Spleen (tissue), 11 donors: ENCODE results near the gene TXNRD2. TPM values are rescaled to one million over a fixed set of nuclear protein-coding genes. Genes with fewer than 3 reads are reported as not detected.
A peak's percentile ranks its signal among the peaks of the same experiment; 100 is the strongest.

Source experiments
- DNase-seq: peaks from one replicate; pipeline ENCODE4 v3.0.0-alpha.2; 2020
- H3K27ac ChIP-seq, 8 donors: fragments of 200-600 bp; sonication (generic) in 7 of 8; 1 replicate in 4 of 8; 2 replicates in 4 of 8; pipeline versions ENCODE4 v1.5.0 to v1.8.0; 2016 to 2021; ENCODE audit warnings: inconsistent platforms in 4 of 8, mild to moderate bottlenecking in 4 of 8, moderate library complexity in 1 of 8
- H3K27me3 ChIP-seq, 7 donors: fragments of 200-600 bp; sonication (generic) in 6 of 7; replicated peaks in 1 of 7; 1 replicate in 4 of 7; 2 replicates in 3 of 7; pipeline versions ENCODE4 v1.5.0 to v1.8.0; 2016 to 2021; ENCODE audit warnings: inconsistent platforms in 3 of 7, mild to moderate bottlenecking in 1 of 7
- H3K36me3 ChIP-seq, 6 donors: fragments of 200-600 bp; sonication (generic) in 5 of 6; 1 replicate in 4 of 6; 2 replicates in 2 of 6; pipeline versions ENCODE4 v1.5.0 to v1.8.0; 2016 to 2021; ENCODE audit warnings: inconsistent platforms in 2 of 6
- H3K4me1 ChIP-seq, 6 donors: fragments of 200-600 bp; sonication (generic) in 5 of 6; 1 replicate in 3 of 6; 2 replicates in 3 of 6; pipeline versions ENCODE4 v1.5.0 to v1.8.0; 2016 to 2021; ENCODE audit warnings: inconsistent platforms in 3 of 6
- H3K4me3 ChIP-seq, 8 donors: fragments of 200-600 bp; sonication (generic) in 7 of 8; 1 replicate in 4 of 8; 2 replicates in 4 of 8; pipeline versions ENCODE4 v1.5.0 to v1.8.0; 2016 to 2021; ENCODE audit warnings: inconsistent platforms in 4 of 8, mild to moderate bottlenecking in 4 of 8, moderate library complexity in 2 of 8
- H3K9me3 ChIP-seq, 8 donors: fragments of 200-600 bp; sonication (generic) in 7 of 8; 1 replicate in 4 of 8; 2 replicates in 4 of 8; pipeline versions ENCODE4 v1.5.0 to v1.8.0; 2016 to 2021; ENCODE audit warnings: inconsistent platforms in 4 of 8
- POLR2A ChIP-seq, 3 donors: fragments of 450-650 bp; IDR thresholded peaks; one replicate each; pipeline ENCODE4 v1.5.1; 2017; ENCODE audit warnings: antibody characterized with exemption in 3 of 3, mild to moderate bottlenecking in 1 of 3
- POLR2AphosphoS5 ChIP-seq, 3 donors: sonication (generic); formaldehyde crosslinking; IDR thresholded peaks; one replicate each; pipeline ENCODE4 v1.5.1; 2017; ENCODE audit warnings: antibody characterized with exemption in 3 of 3
- WGBS, 5 donors: extraction: QIAGEN DNeasy Blood & Tissue Kit in 3 of 5; methylation state at CpG; one replicate each; pipeline versions ENCODE4 v1.1.5 to v1.1.7; 2013 to 2018; 5-methylcytosine and 5-hydroxymethylcytosine counted together
- intact Hi-C: fragments of 100-400 bp; cut with DNase I; formaldehyde crosslinking; loops from one replicate; pipeline ENCODE4 v1.15.0; 2023; ENCODE audit warnings: low total_unique reads
- polyA plus RNA-seq, 3 donors: library from polyadenylated mRNA; stranded (reverse); fragments of 200-250 nt; gene quantifications; one replicate each; pipeline ENCODE4 v1.2.1, GENCODE V29; 2013
- total RNA-seq, 7 donors: library from RNA; depleted of rRNA in 3 of 7; stranded (reverse); fragments of >200 nt in 3 of 7; fragmentation: NEBNext Ultra II Directional in 4 of 7; extraction: Animal tissue kit (Norgen Biotek cat#: 25700) in 4 of 7; gene quantifications; one replicate each; pipeline versions ENCODE4 v1.1.0 to v1.2.1, GENCODE V29; 2016 to 2021
- TF ChIP-seq, protein P1 (sequence below), 11 experiments: fragments of 200-600 bp in 7 of 11; fragments of 450-650 bp in 4 of 11; sonication (generic) in 4 of 11; IDR thresholded peaks in 8 of 11; conservative IDR thresholded peaks in 3 of 11; 1 replicate in 7 of 11; 2 replicates in 4 of 11; pipeline versions ENCODE4 v1.4.0 to v1.8.0; 2016 to 2021; ENCODE audit warnings: antibody characterized with exemption in 11 of 11, inconsistent platforms in 4 of 11, mild to moderate bottlenecking in 1 of 11
- donor health status: healthy with polysubstance abuse.
- donor health status: DM: no; HTN: no; CAD: no; lungs with moderate emphysema.
- donor health status: DM: no; HTN: no; CAD: no.
- donor health status: Bipolar disorder and iron deficiency.
- donor health status: healthy.
- donor health status: DM: no; HTN: no; CAD: no.
- donor health status: DM: yes; HTN: yes; CAD: no.

TXNRD2 gene
- total and polyA plus RNA-seq, 10 donors = 21.6 to 45.9 (median 35.5) TPM

DNA sequence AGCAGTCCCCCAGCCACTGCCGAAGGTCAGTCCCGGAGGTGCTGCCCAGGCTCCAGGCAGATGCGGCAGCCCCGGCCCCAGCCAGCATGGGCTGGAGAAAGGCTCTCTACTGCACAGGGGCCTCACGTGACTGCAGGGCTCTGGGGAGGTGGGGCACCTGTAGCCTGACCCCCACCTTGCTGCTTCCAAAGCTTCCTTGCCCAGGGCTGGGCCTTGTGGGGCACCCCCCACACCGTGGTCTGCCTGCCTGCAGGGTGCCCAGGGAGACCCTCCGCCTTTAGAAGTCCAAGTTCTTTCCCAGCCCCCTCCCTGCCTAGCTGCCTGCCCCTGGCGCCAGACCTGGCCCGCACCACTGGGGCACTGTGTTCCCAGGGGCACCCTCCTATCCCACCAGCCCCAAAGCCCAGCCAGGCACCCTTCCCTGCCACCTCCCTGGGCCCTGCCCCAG lies 28.4 kb upstream of the TXNRD2 start:
- intact Hi-C loops = loop anchor here (5.0 to 10.0 kb wide), 2 partner anchors 42 to 155 kb away; no protein-coding TSS in a partner anchor
- WGBS, 5 donors = 67 to 79% (median 77%) methylated on average over 6 to 9 of the region's 9 CpGs
- no peaks in the 10 kb centered on the region for H3K27me3 ChIP-seq
- no peak overlapping the region for H3K4me3 ChIP-seq
- TF ChIP-seq, protein P1, sequence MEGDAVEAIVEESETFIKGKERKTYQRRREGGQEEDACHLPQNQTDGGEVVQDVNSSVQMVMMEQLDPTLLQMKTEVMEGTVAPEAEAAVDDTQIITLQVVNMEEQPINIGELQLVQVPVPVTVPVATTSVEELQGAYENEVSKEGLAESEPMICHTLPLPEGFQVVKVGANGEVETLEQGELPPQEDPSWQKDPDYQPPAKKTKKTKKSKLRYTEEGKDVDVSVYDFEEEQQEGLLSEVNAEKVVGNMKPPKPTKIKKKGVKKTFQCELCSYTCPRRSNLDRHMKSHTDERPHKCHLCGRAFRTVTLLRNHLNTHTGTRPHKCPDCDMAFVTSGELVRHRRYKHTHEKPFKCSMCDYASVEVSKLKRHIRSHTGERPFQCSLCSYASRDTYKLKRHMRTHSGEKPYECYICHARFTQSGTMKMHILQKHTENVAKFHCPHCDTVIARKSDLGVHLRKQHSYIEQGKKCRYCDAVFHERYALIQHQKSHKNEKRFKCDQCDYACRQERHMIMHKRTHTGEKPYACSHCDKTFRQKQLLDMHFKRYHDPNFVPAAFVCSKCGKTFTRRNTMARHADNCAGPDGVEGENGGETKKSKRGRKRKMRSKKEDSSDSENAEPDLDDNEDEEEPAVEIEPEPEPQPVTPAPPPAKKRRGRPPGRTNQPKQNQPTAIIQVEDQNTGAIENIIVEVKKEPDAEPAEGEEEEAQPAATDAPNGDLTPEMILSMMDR (IDR thresholded peaks at IDR 0.05 in 8 of 11, conservative IDR thresholded peaks at IDR 0.05 in 3 of 11) = no peak
- TF ChIP-seq POLR2AphosphoS5 (IDR thresholded peaks at IDR 0.05) = peak in 1 of 3 donors; percentile 0
- no peak for DNase-seq
- H3K4me1 ChIP-seq = peaks cover 0 to 75% (median 25%) of the 10 kb centered on the region in 6 donors
- H3K36me3 ChIP-seq = peaks cover 0 to 91% (median 28%) of the 10 kb centered on the region in 6 donors
- H3K9me3 ChIP-seq = no peaks in the 10 kb centered on the region
- peak overlapping the region in 4 of 8 donors; percentile 22 to 58 (median 40) for H3K27ac ChIP-seq

DNA sequence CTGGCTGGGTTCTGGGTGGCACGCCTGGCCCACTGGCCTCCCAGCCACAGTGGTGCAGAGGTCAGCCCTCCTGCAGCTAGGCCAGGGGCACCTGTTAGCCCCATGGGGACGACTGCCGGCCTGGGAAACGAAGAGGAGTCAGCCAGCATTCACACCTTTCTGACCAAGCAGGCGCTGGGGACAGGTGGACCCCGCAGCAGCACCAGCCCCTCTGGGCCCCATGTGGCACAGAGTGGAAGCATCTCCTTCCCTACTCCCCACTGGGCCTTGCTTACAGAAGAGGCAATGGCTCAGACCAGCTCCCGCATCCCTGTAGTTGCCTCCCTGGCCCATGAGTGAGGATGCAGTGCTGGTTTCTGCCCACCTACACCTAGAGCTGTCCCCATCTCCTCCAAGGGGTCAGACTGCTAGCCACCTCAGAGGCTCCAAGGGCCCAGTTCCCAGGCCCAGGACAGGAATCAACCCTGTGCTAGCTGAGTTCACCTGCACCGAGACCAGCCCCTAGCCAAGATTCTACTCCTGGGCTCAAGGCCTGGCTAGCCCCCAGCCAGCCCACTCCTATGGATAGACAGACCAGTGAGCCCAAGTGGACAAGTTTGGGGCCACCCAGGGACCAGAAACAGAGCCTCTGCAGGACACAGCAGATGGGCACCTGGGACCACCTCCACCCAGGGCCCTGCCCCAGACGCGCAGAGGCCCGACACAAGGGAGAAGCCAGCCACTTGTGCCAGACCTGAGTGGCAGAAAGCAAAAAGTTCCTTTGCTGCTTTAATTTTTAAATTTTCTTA lies 27.7 kb upstream of the TXNRD2 start:
- Histone ChIP-seq H3K9me3 (no peaks in the 10 kb centered on the region), H3K27ac (peak overlapping the region in 1 of 8 donors; percentile 36), H3K27me3 (no peaks in the 10 kb centered on the region), H3K4me1 (peaks cover 0 to 67% (median 18%) of the 10 kb centered on the region in 6 donors), H3K4me3 (no peak overlapping the region), H3K36me3 (peaks cover 0 to 96% (median 34%) of the 10 kb centered on the region in 6 donors)
- TF ChIP-seq, protein P1 (IDR thresholded peaks at IDR 0.05 in 8 of 11, conservative IDR thresholded peaks at IDR 0.05 in 3 of 11) = no peak
- TF ChIP-seq POLR2A (IDR thresholded peaks at IDR 0.05) (no peak), POLR2AphosphoS5 (IDR thresholded peaks at IDR 0.05) (peak in 1 of 3 donors; percentile 57)
- 77 to 92% (median 84%) methylated on average over 8 to 11 of the region's 11 CpGs for WGBS, 5 donors
- intact Hi-C loops = no loop called here
- no peak for DNase-seq

DNA sequence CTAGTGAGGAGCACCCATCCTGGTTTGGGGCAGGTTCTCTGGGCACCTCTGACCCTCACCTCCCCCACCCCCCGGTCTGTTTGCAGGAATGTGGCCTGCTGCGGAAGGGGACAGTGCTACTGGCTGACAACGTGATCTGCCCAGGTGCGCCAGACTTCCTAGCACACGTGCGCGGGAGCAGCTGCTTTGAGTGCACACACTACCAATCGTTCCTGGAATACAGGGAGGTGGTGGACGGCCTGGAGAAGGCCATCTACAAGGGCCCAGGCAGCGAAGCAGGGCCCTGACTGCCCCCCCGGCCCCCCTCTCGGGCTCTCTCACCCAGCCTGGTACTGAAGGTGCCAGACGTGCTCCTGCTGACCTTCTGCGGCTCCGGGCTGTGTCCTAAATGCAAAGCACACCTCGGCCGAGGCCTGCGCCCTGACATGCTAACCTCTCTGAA lies 26.9 kb upstream of the TXNRD2 start:
- 85 to 95% (median 91%) methylated on average over 17 to 18 of the region's 18 CpGs for WGBS, 5 donors
- TF ChIP-seq POLR2AphosphoS5 (IDR thresholded peaks at IDR 0.05) = peak in 1 of 3 donors; percentile 52
- TF ChIP-seq, protein P1 (IDR thresholded peaks at IDR 0.05 in 8 of 11, conservative IDR thresholded peaks at IDR 0.05 in 3 of 11) = no peak
- Histone ChIP-seq H3K36me3 (peaks cover 0 to 98% (median 39%) of the 10 kb centered on the region in 6 donors), H3K9me3 (no peaks in the 10 kb centered on the region), H3K27ac (peak overlapping the region in 1 of 8 donors; percentile 38), H3K4me1 (peaks cover 0 to 59% (median 16%) of the 10 kb centered on the region in 6 donors), H3K4me3 (no peak overlapping the region), H3K27me3 (no peaks in the 10 kb centered on the region)
- DNase-seq = no peak
- intact Hi-C loops = no loop called here

DNA sequence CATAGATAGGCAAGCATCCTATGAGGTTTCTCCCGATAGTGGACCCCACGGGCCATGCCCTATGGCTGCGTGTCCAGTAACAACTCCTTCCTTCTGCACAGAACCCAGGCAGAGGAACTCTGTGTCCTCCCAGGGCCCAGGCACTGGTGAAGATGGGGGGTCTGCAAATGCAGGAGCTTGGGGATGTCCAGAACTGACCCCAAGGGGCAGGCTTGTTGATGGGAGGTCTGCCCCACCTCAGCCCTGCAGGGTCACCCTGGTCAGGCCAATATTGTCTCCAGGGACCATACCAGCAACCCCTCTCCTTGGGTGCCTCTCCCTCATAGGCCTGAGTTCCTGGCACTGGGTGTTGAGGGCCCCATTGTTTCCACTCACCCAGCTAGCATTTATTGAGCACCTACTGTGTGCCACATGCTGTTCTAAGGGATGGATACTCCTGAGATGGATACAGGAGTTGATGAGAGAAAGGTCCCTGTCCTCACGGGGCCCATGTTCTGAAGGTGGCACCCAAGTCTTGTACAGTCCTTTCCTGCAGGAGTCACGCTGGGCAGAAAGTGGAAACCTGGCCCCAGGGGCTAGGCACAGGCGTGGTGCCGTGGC lies 26.3 kb upstream of the TXNRD2 start:
- 84 to 92% (median 87%) methylated on average over 7 of the region's 7 CpGs for WGBS, 5 donors

More for the DNA sequence above, 26.3 kb upstream of the TXNRD2 start:
- H3K9me3 ChIP-seq = no peaks in the 10 kb centered on the region
- DNase-seq = no peak
- peaks cover 0 to 56% (median 16%) of the 10 kb centered on the region in 6 donors for H3K4me1 ChIP-seq
- peaks cover 0 to 98% (median 39%) of the 10 kb centered on the region in 6 donors for H3K36me3 ChIP-seq
- TF ChIP-seq POLR2A (IDR thresholded peaks at IDR 0.05) (no peak), POLR2AphosphoS5 (IDR thresholded peaks at IDR 0.05) (no peak)
- TF ChIP-seq, protein P1 (IDR thresholded peaks at IDR 0.05 in 8 of 11, conservative IDR thresholded peaks at IDR 0.05 in 3 of 11) = no peak
- intact Hi-C loops = no loop called here
- H3K27me3 ChIP-seq = no peaks in the 10 kb centered on the region
- no peak overlapping the region for H3K4me3 ChIP-seq
- H3K27ac ChIP-seq = peak overlapping the region in 2 of 8 donors; percentile 27 to 38
